Measurements from ENCODE around the gene ZNF574.

ZNF574 gene

GRCh38 chr19:42060117-42060516, 15.8 kb upstream of the ZNF574 start:
- DNase-seq: no peak

- DNase-seq: no peak
Observed at GRCh38 chr19:42062381-42062780, 13.6 kb upstream of the ZNF574 start.

GRCh38 chr19:42064432-42064831, 11.5 kb upstream of the ZNF574 start:
- DNase-seq: no peak

GRCh38 chr19:42065051-42065450, 10.9 kb upstream of the ZNF574 start:
- no peak for DNase-seq

- DNase-seq: no peak
Observed at GRCh38 chr19:42065511-42065910, 10.5 kb upstream of the ZNF574 start.

DNA sequence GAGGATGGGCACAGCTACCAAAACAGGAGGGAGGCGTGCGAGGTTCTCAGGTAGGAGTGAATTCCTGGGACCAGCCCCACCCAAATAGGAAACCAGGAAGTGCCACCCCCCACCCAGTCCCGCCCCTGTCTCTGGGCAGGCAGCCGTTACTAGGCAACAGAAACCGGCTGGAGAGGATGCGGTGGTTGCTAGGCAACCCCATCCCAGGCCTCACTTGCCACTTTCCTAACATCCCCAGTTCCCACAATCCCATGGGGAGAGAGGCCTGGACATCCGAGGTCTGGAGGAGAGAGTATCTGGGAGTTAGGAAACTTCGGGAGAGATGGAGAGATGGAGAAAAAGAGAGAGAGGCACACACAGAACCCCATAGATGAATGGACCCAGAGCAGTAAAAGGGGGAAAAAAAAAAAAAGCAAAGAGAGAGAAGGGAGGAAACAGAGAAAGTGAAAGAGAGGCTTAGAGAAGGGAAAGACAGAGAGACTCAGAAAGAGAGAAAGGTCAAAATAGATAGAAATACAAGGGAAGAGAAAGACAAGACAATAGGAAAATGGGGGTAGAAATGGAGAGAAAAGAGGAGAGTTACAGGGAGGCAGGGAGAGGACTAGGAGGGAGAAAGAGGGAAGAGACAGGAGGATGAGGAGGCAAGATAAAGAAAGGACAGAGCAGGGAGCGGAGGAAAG, 9.8 kb upstream of the ZNF574 start:
- peak; percentile 44 for DNase-seq

- no peak for DNase-seq
Observed at GRCh38 chr19:42067315-42067888, 8.6 kb upstream of the ZNF574 start.

DNA sequence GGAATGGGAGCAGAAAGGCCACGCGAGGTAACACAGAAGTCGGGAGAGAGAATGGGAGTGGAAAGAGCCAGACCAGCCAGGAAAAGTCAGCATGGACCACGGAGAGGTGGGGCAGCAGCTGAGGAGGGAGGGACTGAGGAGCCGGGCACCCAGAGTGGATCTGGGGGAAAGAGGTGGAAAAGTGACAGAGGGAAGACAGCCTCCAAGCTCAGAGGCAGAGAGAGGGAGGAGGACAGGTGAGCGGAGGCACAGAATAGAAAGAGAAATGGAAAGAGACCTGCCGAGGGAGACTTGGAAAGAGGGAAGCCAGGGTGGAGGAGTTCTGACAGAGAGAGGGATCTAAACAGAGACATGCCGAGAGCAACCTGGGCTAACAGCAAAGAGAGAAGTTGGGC, 7.6 kb upstream of the ZNF574 start:
- no peak for DNase-seq

- DNase-seq: no peak
Observed at GRCh38 chr19:42068756-42069571, 7.0 kb upstream of the ZNF574 start.

- DNase-seq: peak; percentile 40
Observed at GRCh38 chr19:42069619-42070351, 6.2 kb upstream of the ZNF574 start, which contains the start of gene GRIK5. Gene GRIK5 (minus strand): TSS chr19:42070206. CDS start chr19:42065770, 4,436 bp downstream.

DNA sequence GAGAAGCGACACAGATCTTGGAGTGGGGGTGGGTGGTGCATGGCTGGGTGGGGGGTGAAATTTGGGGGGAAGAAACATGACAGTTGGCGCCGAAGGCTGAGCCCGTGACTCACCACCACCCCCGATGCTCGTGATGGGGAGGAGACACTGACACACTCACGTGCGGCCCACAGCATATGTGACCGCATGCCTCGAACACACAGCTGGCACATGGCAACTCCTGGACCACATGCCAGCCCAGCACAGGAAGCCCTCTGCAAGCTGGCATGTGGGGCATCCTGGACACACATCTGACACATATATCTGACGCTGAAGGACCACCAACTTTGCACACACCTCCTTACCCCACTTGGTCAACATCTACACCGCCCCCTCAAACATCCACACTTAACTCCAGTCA, 4.7 kb upstream of the ZNF574 start:
- DNase-seq: no peak

- no peak for DNase-seq
Observed at GRCh38 chr19:42074513-42075363, 1.2 kb upstream of the ZNF574 start.

- DNase-seq: no peak
Observed at GRCh38 chr19:42075364-42075615, 676 bp upstream of the ZNF574 start.

DNA sequence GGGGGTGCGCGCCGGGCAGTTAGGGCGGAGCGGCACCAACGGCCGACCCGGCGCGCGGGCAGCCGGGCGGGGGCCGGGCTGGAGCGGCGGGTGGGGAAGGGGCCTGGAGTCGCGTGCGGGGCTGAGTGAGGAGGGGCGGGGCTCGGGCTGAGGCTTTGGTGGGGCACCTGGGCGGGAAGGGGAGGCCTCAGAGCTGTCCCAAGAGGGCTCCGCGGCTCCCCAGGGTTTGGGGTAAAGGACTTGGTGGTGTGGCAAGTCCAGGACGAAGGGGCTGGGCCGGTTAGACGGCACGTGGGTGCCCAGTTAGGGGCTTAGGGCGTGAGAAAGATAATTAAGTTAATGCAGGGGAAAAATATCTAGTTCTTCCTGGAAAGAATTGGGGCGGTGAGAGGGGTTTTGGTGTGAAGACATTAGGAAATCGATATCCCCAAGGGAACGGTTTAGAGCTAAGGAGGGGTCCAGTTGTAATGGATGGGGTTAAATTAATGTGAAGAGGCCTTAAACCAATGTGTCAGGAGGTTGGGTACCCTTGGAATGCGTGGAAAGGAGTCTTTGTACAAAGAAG, 496 bp downstream of the ZNF574 start:
- peak; percentile 51 for DNase-seq

GRCh38 chr19:42078058-42078457, 2.1 kb downstream of the ZNF574 start:
- no peak for DNase-seq

DNA sequence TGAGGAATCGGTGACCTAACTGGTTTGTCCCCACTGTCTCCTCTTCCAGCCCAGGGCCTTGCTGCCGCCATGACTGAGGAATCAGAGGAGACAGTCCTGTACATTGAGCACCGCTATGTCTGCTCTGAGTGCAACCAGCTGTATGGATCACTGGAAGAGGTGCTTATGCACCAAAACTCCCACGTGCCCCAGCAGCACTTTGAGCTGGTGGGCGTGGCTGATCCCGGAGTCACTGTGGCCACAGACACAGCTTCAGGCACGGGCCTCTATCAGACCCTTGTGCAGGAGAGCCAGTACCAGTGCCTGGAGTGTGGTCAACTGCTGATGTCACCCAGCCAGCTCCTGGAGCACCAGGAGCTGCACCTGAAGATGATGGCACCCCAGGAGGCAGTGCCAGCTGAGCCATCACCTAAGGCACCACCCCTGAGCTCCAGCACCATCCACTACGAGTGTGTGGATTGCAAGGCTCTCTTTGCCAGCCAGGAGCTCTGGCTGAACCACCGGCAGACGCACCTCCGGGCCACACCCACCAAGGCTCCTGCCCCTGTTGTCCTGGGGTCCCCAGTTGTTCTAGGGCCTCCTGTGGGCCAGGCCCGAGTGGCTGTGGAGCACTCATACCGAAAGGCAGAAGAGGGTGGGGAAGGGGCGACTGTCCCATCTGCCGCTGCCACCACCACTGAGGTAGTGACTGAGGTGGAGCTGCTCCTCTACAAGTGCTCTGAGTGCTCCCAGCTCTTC, 2.7 kb downstream of the ZNF574 start:
- DNase-seq: no peak

DNA sequence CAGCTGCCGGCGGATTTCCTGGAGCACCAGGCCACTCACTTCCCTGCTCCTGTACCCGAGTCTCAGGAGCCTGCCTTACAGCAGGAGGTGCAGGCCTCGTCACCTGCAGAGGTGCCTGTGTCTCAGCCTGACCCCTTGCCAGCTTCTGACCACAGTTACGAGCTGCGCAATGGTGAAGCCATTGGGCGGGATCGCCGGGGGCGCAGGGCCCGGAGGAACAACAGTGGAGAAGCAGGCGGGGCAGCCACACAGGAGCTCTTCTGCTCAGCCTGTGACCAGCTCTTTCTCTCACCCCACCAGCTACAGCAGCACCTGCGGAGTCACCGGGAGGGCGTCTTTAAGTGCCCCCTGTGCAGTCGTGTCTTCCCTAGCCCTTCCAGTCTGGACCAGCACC, 3.3 kb downstream of the ZNF574 start:
- no peak for DNase-seq

- DNase-seq: no peak
Observed at GRCh38 chr19:42079886-42080763, 4.2 kb downstream of the ZNF574 start.

- DNase-seq: no peak
Observed at GRCh38 chr19:42080764-42081375, 4.9 kb downstream of the ZNF574 start.

- no peak for DNase-seq
Observed at GRCh38 chr19:42081584-42082203, 5.7 kb downstream of the ZNF574 start.

Measured in NCI-H1436 (cell line).